DOHH2 (cell line): ENCODE data around the gene TAS2R19.

Experiments used
- H3F3A ChIP-seq: fragments of 200-600 bp; sonication (generic), shearing (Covaris generic); 2 replicates; pipeline ENCODE4 v1.6.0; 2016; ENCODE audit warnings: antibody characterized with exemption, mild to moderate bottlenecking; ENCODE audit not compliant: control insufficient read depth, insufficient read depth
- H3K27ac ChIP-seq: fragments of 200-600 bp; sonication (generic); 2 replicates; pipeline ENCODE4 v1.5.1; 2014; ENCODE audit warnings: low read depth, mild to moderate bottlenecking, low read length, moderate library complexity
- H3K27me3 ChIP-seq: fragments of 200-600 bp; sonication (generic); 2 replicates; pipeline ENCODE4 v1.6.1; 2014; ENCODE audit warnings: mild to moderate bottlenecking, low read length, mixed read lengths; ENCODE audit not compliant: control insufficient read depth
- H3K36me3 ChIP-seq: fragments of 200-600 bp; sonication (generic); 2 replicates; pipeline ENCODE4 v1.6.1; 2014; ENCODE audit warnings: mild to moderate bottlenecking, low read length, moderate library complexity, mixed read lengths; ENCODE audit not compliant: control insufficient read depth
- H3K4me1 ChIP-seq: fragments of 200-600 bp; sonication (generic); 2 replicates; pipeline ENCODE4 v1.6.1; 2014; ENCODE audit warnings: mild to moderate bottlenecking, low read length, mixed read lengths; ENCODE audit not compliant: control insufficient read depth
- H3K4me2 ChIP-seq: fragments of 200-600 bp; sonication (generic); 2 replicates; pipeline ENCODE4 v1.6.0; 2014; ENCODE audit warnings: mild to moderate bottlenecking, low read length, moderate library complexity
- H3K4me3 ChIP-seq: fragments of 200-600 bp; sonication (generic); 2 replicates; pipeline ENCODE4 v1.5.1; 2014; ENCODE audit warnings: mild to moderate bottlenecking, low read length, mixed read lengths
- H3K79me2 ChIP-seq: fragments of 200-600 bp; sonication (generic); 2 replicates; pipeline ENCODE4 v1.6.1; 2014; ENCODE audit warnings: mild to moderate bottlenecking, low read length, mixed read lengths; ENCODE audit not compliant: control insufficient read depth
- H3K9me2 ChIP-seq: fragments of 200-600 bp; sonication (generic); replicated peaks from 2 replicates; pipeline ENCODE4 v1.6.1; 2014; ENCODE audit warnings: mild to moderate bottlenecking, low read length, mixed read lengths; ENCODE audit not compliant: control insufficient read depth
- H3K9me3 ChIP-seq: fragments of 200-600 bp; sonication (generic); 2 replicates; pipeline ENCODE4 v1.6.1; 2014; ENCODE audit warnings: antibody characterized with exemption, low read length, mixed read lengths; ENCODE audit not compliant: control insufficient read depth, insufficient read depth
- H4K20me1 ChIP-seq: fragments of 200-600 bp; sonication (generic); 2 replicates; pipeline ENCODE4 v1.6.0; 2014; ENCODE audit warnings: low read depth, mild to moderate bottlenecking, antibody characterized with exemption, low read length, moderate library complexity; ENCODE audit not compliant: control insufficient read depth, insufficient read depth
- CTCF ChIP-seq: fragments of 200-600 bp; sonication (generic); IDR thresholded peaks from one replicate; pipeline ENCODE4 v1.5.1; 2014; ENCODE audit warnings: antibody characterized with exemption, mild to moderate bottlenecking, low read depth, low read length; ENCODE audit not compliant: poor library complexity, severe bottlenecking
- EZH2phosphoT487 ChIP-seq: fragments of 200-600 bp; sonication (generic); IDR thresholded peaks from 2 replicates; pipeline ENCODE4 v1.6.1; 2017; ENCODE audit warnings: borderline replicate concordance, mild to moderate bottlenecking, antibody characterized with exemption, low read length, moderate library complexity, mixed read lengths

TAS2R19 gene

GRCh38 chr12:10998204-10998603 lies 24.2 kb downstream of the TAS2R19 start, which contains the start of gene TAS2R20:
Gene TAS2R20, minus strand, starts transcription at chr12:10998304. Its CDS starts 429 bp downstream, at chr12:10997875.
- no peak within 1 kb of the TSS for H3K4me3 ChIP-seq
- H3K36me3 ChIP-seq = no peaks in the 10 kb centered on the region
- no peak within 1 kb of the TSS for H3K4me2 ChIP-seq
- no peaks in the 10 kb centered on the region for H3K9me3 ChIP-seq
- H3F3A ChIP-seq = no peaks in the 10 kb centered on the region
- H3K27me3 ChIP-seq = no peaks in the 10 kb centered on the region
- no peaks in the 10 kb centered on the region for H3K4me1 ChIP-seq
- H4K20me1 ChIP-seq = no peaks in the 10 kb centered on the region
- H3K9me2 ChIP-seq = no peaks in the 10 kb centered on the region
- no peaks in the 10 kb centered on the region for H3K79me2 ChIP-seq
- TF ChIP-seq CTCF (no peak), EZH2phosphoT487 (no peak)
- no peak within 1 kb of the TSS for H3K27ac ChIP-seq

- H3K4me1 ChIP-seq = no peaks in the 10 kb centered on the region
- H3F3A ChIP-seq = no peaks in the 10 kb centered on the region
- no peaks in the 10 kb centered on the region for H3K36me3 ChIP-seq
- no peaks in the 10 kb centered on the region for H3K79me2 ChIP-seq
- no peak overlapping the region for H3K4me2 ChIP-seq
- H3K9me2 ChIP-seq = no peaks in the 10 kb centered on the region
- H3K27ac ChIP-seq = no peak overlapping the region
- H3K9me3 ChIP-seq = no peaks in the 10 kb centered on the region
- H3K27me3 ChIP-seq = no peaks in the 10 kb centered on the region
- H4K20me1 ChIP-seq = no peaks in the 10 kb centered on the region
- no peak overlapping the region for H3K4me3 ChIP-seq
- no peak for TF ChIP-seq EZH2phosphoT487
- no peak for TF ChIP-seq CTCF
These were observed 28.1 kb downstream of the TAS2R19 start for GRCh38 chr12:10994307-10994706.

GRCh38 chr12:10989107-10989506 lies 33.3 kb downstream of the TAS2R19 start:
- H3K4me3 ChIP-seq = no peak overlapping the region
- no peaks in the 10 kb centered on the region for H3K27me3 ChIP-seq
- H3K9me3 ChIP-seq = no peaks in the 10 kb centered on the region
- no peaks in the 10 kb centered on the region for H4K20me1 ChIP-seq
- no peaks in the 10 kb centered on the region for H3K36me3 ChIP-seq
- TF ChIP-seq CTCF = no peak
- no peak for TF ChIP-seq EZH2phosphoT487
- no peaks in the 10 kb centered on the region for H3K4me1 ChIP-seq
- no peaks in the 10 kb centered on the region for H3F3A ChIP-seq
- H3K4me2 ChIP-seq = no peak overlapping the region
- H3K27ac ChIP-seq = no peak overlapping the region
- H3K79me2 ChIP-seq = no peaks in the 10 kb centered on the region
- no peaks in the 10 kb centered on the region for H3K9me2 ChIP-seq

- TF ChIP-seq EZH2phosphoT487 (no peak), CTCF (no peak)
- Histone ChIP-seq H4K20me1 (no peaks in the 10 kb centered on the region), H3K27ac (no peak within 1 kb of the TSS), H3F3A (no peaks in the 10 kb centered on the region), H3K4me3 (no peak within 1 kb of the TSS), H3K9me3 (no peaks in the 10 kb centered on the region), H3K36me3 (no peaks in the 10 kb centered on the region), H3K4me2 (no peak within 1 kb of the TSS), H3K4me1 (no peaks in the 10 kb centered on the region), H3K27me3 (no peaks in the 10 kb centered on the region), H3K79me2 (no peaks in the 10 kb centered on the region), H3K9me2 (no peaks in the 10 kb centered on the region)
These were observed 35.6 kb downstream of the TAS2R19 start, which contains the start of gene TAS2R50 for GRCh38 chr12:10986812-10987211. Gene TAS2R50, minus strand, starts transcription at chr12:10986912. Its CDS starts 52 bp downstream, at chr12:10986860.
